HG02642 (cell line): ENCODE measurements around the gene MOB1B.
A peak's percentile ranks its signal among the peaks of the same experiment; 100 is the strongest.
"Not testable (repeated sequence)": the region's sequence is repeated elsewhere in the genome, so short reads cannot be mapped to it uniquely, and the experiment has no call there.

Experiments used
- ATAC-seq: cut with Tn5 transposase; IDR thresholded peaks from one replicate; pipeline ENCODE4 v1.9.1; 2021; ENCODE audit warnings: mild to moderate bottlenecking; ENCODE audit not compliant: unreplicated experiment, poor library complexity

Gene MOB1B

GRCh38 chr4:70946939-70947338 is 44.8 kb downstream of the MOB1B start:
- ATAC-seq = no peak

- no peak for ATAC-seq
These were observed 46.6 kb downstream of the MOB1B start for GRCh38 chr4:70948665-70949260.

- ATAC-seq = no peak
These were observed 51.9 kb downstream of the MOB1B start for GRCh38 chr4:70954032-70954431.

- ATAC-seq = no peak
These were observed 54.5 kb downstream of the MOB1B start for GRCh38 chr4:70956549-70957210.

GRCh38 chr4:70958681-70959080 is 56.5 kb downstream of the MOB1B start:
- ATAC-seq = no peak

- no peak for ATAC-seq
These were observed 66.9 kb downstream of the MOB1B start for GRCh38 chr4:70969076-70969475.

- ATAC-seq = no peak
These were observed 74.1 kb downstream of the MOB1B start for GRCh38 chr4:70976252-70976651.

- no peak for ATAC-seq
These were observed 77.4 kb downstream of the MOB1B start for GRCh38 chr4:70979445-70980008.

GRCh38 chr4:70980196-70980595 is 78.0 kb downstream of the MOB1B start:
- ATAC-seq = no peak

GRCh38 chr4:70984106-70984505 is 81.9 kb downstream of the MOB1B start:
- no peak for ATAC-seq

GRCh38 chr4:70984589-70984988 is 82.4 kb downstream of the MOB1B start:
- ATAC-seq = no peak

GRCh38 chr4:70991596-70991995 is 89.4 kb downstream of the MOB1B start:
- ATAC-seq = no peak

GRCh38 chr4:70992391-70992881 is 90.3 kb downstream of the MOB1B start:
- no peak for ATAC-seq

GRCh38 chr4:70993181-70994068 is 91.3 kb downstream of the MOB1B start, which contains the start of gene DCK:
Gene DCK (plus strand): TSS chr4:70993649. CDS start chr4:70993836, 187 bp downstream.
- ATAC-seq = peak; percentile 92

GRCh38 chr4:70994069-70994366 is 91.8 kb downstream of the MOB1B start:
- no peak for ATAC-seq

GRCh38 chr4:70994387-70995099 is 92.4 kb downstream of the MOB1B start:
- peak; percentile 37 for ATAC-seq

- ATAC-seq = no peak
These were observed 93.8 kb downstream of the MOB1B start for GRCh38 chr4:70996018-70996360.

GRCh38 chr4:70997036-70997435 is 94.9 kb downstream of the MOB1B start:
- no peak for ATAC-seq

GRCh38 chr4:70997546-70997945 is 95.4 kb downstream of the MOB1B start:
- no peak for ATAC-seq

GRCh38 chr4:70999639-71000038 is 97.5 kb downstream of the MOB1B start:
- ATAC-seq = not testable (repeated sequence)
